ENCODE measurements around the gene SLFN12L. TPM values are rescaled to one million over a fixed set of nuclear protein-coding genes. Genes with fewer than 3 reads are reported as not detected.
"Not testable (repeated sequence)": the region's sequence is repeated elsewhere in the genome, so short reads cannot be mapped to it uniquely, and the experiment has no call there.

SLFN12L gene
- total and polyA plus RNA-seq, 2 experiments from 2014 or later: not detected

- H3K36me3 ChIP-seq: peaks cover 18% of the 10 kb centered on the region
- TF ChIP-seq, protein P1, sequence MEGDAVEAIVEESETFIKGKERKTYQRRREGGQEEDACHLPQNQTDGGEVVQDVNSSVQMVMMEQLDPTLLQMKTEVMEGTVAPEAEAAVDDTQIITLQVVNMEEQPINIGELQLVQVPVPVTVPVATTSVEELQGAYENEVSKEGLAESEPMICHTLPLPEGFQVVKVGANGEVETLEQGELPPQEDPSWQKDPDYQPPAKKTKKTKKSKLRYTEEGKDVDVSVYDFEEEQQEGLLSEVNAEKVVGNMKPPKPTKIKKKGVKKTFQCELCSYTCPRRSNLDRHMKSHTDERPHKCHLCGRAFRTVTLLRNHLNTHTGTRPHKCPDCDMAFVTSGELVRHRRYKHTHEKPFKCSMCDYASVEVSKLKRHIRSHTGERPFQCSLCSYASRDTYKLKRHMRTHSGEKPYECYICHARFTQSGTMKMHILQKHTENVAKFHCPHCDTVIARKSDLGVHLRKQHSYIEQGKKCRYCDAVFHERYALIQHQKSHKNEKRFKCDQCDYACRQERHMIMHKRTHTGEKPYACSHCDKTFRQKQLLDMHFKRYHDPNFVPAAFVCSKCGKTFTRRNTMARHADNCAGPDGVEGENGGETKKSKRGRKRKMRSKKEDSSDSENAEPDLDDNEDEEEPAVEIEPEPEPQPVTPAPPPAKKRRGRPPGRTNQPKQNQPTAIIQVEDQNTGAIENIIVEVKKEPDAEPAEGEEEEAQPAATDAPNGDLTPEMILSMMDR (IDR thresholded peaks at IDR 0.05; ENCODE audit: low read depth, low read length): no peak
- DNase-seq (ENCODE audit: low read depth in 1 of 2, low spot score in 1 of 2): peak in 1 of 2 donors; percentile 16
- H3K27ac ChIP-seq: peak overlapping the region; percentile 89
- H3K4me1 ChIP-seq (ENCODE audit: low read depth): peaks cover 10% of the 10 kb centered on the region
- peaks cover 4% of the 10 kb centered on the region for H3K27me3 ChIP-seq
- peak overlapping the region; percentile 44 for H3K4me3 ChIP-seq
- no peaks in the 10 kb centered on the region for H3K9me3 ChIP-seq (ENCODE audit: low read depth)
Measured at GRCh38 chr17:35577830-35578196, 40.3 kb upstream of the SLFN12L start.

DNA sequence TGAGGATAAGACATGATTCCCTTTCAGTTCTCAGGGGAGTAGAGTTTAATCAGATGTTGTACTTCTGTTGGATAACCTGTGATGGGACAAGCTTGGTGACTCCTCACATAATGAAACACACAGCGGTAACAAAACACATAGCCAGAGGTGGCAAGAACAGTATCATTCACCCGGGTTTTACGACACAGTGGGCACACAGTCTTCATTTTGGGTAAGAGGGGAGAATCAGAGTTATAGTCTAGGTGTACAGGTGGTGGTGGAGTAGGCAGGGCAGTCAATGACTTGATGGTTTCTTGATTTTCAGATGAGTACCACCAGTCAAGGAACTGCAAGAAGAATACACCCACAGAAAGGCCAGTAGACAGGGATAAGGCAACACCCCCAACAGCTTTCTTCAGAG lies 38.3 kb upstream of the SLFN12L start:
- H3K27me3 ChIP-seq: no peaks in the 10 kb centered on the region
- H3K9me3 ChIP-seq (ENCODE audit: low read depth): no peaks in the 10 kb centered on the region
- H3K36me3 ChIP-seq: peaks cover 18% of the 10 kb centered on the region
- no peak overlapping the region for H3K27ac ChIP-seq
- no peak for DNase-seq (ENCODE audit: low read depth in 1 of 2, low spot score in 1 of 2)
- H3K4me1 ChIP-seq (ENCODE audit: low read depth): peaks cover 10% of the 10 kb centered on the region
- no peak overlapping the region for H3K4me3 ChIP-seq
- TF ChIP-seq, protein P1 (IDR thresholded peaks at IDR 0.05; ENCODE audit: low read depth, low read length): no peak

GRCh38 chr17:35569405-35569804 lies 31.9 kb upstream of the SLFN12L start:
- no peak overlapping the region for H3K27ac ChIP-seq
- H3K36me3 ChIP-seq: peaks cover 8% of the 10 kb centered on the region
- no peaks in the 10 kb centered on the region for H3K9me3 ChIP-seq (ENCODE audit: low read depth)
- TF ChIP-seq, protein P1 (IDR thresholded peaks at IDR 0.05; ENCODE audit: low read depth, low read length): no peak
- H3K4me1 ChIP-seq (ENCODE audit: low read depth): peaks cover 9% of the 10 kb centered on the region
- peaks cover 20% of the 10 kb centered on the region for H3K27me3 ChIP-seq
- DNase-seq (ENCODE audit: low read depth in 1 of 2, low spot score in 1 of 2): no peak
- H3K4me3 ChIP-seq: no peak overlapping the region

DNA sequence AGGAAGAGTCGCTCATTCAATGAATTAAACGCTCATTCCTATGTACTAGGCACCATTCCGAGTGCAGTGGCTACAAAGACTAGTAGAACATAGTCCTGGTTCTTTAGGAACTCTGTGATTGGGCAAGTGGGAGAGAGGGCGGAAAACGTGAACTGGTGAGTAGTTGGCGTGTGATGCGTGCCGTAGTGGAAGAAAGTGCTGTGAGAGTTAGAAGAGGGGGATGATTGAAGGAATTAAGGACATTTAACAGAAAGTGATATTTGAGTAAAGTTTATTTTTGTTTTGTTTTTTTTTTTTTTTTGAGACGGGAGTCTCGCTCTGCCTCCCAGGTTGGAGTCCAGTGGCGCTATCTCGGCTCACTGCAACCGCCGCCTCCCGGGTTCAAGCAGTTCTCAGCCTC lies 31.1 kb upstream of the SLFN12L start:
- peaks cover 9% of the 10 kb centered on the region for H3K4me1 ChIP-seq (ENCODE audit: low read depth)
- peak in 1 of 2 donors; percentile 56 for DNase-seq (ENCODE audit: low read depth in 1 of 2, low spot score in 1 of 2)
- H3K36me3 ChIP-seq: no peaks in the 10 kb centered on the region
- H3K27ac ChIP-seq: peak overlapping the region; percentile 88
- TF ChIP-seq, protein P1 (IDR thresholded peaks at IDR 0.05; ENCODE audit: low read depth, low read length): no peak
- H3K4me3 ChIP-seq: peak overlapping the region; percentile 65
- H3K9me3 ChIP-seq (ENCODE audit: low read depth): no peaks in the 10 kb centered on the region
- peaks cover 29% of the 10 kb centered on the region for H3K27me3 ChIP-seq

DNA sequence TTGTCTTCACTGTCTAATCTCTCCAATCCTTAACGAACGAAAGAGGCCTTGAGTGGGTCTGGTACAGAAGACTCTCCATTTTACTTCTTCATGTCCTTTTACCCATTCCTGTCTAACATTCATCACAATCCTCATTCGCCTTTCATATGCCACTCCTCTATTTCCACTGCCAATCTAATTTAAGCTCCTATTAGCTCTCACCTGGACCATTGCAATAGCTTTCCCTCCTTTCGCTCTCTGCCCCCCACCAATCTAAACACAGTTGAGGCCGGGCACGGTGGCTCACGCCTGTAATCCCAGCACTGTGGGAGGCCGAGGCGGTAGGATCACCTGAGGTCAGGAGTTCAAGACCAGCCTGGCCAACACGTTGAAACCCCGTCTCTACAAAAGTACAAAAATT lies 29.5 kb upstream of the SLFN12L start:
- Histone ChIP-seq H3K9me3 (ENCODE audit: low read depth) (no peaks in the 10 kb centered on the region), H3K4me1 (ENCODE audit: low read depth) (peaks cover 9% of the 10 kb centered on the region), H3K36me3 (no peaks in the 10 kb centered on the region), H3K27me3 (peaks cover 32% of the 10 kb centered on the region), H3K27ac (no peak overlapping the region), H3K4me3 (peak overlapping the region; percentile 65)
- TF ChIP-seq, protein P1 (IDR thresholded peaks at IDR 0.05; ENCODE audit: low read depth, low read length): no peak
- no peak for DNase-seq (ENCODE audit: low read depth in 1 of 2, low spot score in 1 of 2)

- not testable (repeated sequence) for H3K4me1 ChIP-seq (ENCODE audit: low read depth); H3K36me3 ChIP-seq; H3K9me3 ChIP-seq (ENCODE audit: low read depth); DNase-seq (ENCODE audit: low read depth in 1 of 2, low spot score in 1 of 2); H3K27ac ChIP-seq; H3K4me3 ChIP-seq
- peaks cover 32% of the 10 kb centered on the region for H3K27me3 ChIP-seq
Measured at GRCh38 chr17:35563181-35563580, 25.7 kb upstream of the SLFN12L start.

All from cardiac muscle cell (in vitro differentiated cells and primary cell).